ENCODE results near the gene LRCH1.

DNA sequence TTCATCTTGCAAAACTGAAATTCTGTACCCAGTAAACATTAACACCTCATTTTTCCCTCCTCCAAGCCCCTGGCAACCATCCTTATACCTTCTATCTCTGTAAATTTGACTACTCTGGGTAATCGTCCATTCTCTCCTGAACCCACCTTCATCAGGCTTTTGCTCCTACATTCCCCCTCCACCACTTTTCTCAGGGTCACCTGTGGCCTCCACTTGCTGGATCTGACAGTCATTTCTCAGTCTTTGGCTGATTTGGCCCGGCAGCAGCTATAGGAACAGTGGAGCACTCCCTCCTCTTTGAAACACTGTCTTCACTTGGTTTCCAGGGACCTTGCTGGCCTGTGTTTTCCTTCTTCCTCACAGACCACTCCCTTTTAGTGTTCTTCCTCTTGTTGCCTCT lies 83.5 kb downstream of the LRCH1 start:
- TF ChIP-seq CTCF (IDR thresholded peaks at IDR 0.05) (no peak), POLR2A (IDR thresholded peaks at IDR 0.05) (no peak)
